GM19023 (cell line): ENCODE measurements around the gene PHRF1.

Experiments used
- ATAC-seq: cut with Tn5 transposase; IDR thresholded peaks from one replicate; pipeline ENCODE4 v1.9.1; 2021; ENCODE audit warnings: mild to moderate bottlenecking, moderate library complexity; ENCODE audit not compliant: unreplicated experiment

Gene PHRF1

GRCh38 chr11:593347-593746 lies 17.1 kb downstream of the PHRF1 start:
- ATAC-seq = no peak

DNA sequence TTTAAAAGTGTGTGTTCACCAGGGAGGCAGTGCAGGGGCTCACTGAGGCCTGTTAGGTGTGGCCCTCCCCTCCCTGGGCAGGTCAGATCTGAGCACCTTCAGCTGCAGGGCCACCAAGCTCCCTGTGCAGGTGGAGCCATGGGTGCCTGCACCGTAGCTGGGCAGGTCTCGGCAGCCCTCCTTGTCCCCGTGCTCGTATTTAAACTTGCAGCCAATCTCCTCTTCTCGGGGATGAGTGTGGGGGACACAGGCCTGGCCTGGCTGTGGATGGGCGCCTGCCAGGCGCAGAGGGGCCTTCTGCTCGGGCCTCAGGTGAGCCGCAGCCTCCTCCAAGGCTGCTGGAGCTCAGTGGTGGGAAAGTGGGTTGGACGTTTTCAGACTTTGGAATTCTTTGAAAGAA lies 19.1 kb downstream of the PHRF1 start:
- ATAC-seq = no peak

DNA sequence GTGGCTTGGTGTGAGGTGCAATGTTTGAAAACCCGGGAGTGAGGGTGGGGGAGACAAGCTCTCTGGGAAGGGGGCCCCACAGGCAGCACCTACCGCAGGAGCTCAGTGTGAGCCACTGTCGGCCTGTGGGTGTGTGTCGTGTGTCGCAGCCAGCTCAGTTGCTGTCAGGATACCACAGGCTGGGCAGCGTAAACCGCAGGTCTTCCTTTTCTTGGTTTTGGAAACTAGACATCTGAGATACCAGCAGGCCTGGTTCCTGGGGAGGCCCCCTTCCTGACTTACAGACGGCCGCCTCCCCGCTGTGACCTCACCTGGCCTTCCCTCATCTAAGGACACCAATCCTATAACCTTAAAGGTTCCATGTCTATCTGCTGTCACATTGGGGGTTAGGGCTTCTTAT lies 20.1 kb downstream of the PHRF1 start:
- no peak for ATAC-seq

- no peak for ATAC-seq
Measured at GRCh38 chr11:597166-597725, 21.0 kb downstream of the PHRF1 start.

GRCh38 chr11:598005-598680 lies 21.9 kb downstream of the PHRF1 start:
- ATAC-seq = no peak

- no peak for ATAC-seq
Measured at GRCh38 chr11:601573-602245, 25.4 kb downstream of the PHRF1 start.

DNA sequence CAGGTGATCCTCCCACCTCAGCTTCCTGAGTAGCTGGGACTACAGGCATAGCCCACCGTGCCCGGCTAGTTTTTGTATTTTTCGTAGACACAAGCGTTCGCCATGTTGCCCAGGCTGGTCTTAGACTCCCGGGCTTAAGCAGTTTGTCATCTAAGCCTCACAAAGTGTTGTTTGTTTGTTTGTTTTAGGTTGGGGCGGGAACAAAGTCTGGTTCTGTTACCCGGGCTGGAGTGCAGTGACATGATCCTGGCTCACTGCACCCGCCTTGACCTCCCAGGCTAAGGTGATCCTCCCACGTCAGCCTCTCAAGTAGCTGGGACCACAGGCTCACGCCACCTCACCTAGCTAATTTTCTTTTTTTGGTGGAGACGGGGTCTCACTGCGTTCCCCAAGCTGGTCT lies 26.9 kb downstream of the PHRF1 start:
- ATAC-seq = no peak

DNA sequence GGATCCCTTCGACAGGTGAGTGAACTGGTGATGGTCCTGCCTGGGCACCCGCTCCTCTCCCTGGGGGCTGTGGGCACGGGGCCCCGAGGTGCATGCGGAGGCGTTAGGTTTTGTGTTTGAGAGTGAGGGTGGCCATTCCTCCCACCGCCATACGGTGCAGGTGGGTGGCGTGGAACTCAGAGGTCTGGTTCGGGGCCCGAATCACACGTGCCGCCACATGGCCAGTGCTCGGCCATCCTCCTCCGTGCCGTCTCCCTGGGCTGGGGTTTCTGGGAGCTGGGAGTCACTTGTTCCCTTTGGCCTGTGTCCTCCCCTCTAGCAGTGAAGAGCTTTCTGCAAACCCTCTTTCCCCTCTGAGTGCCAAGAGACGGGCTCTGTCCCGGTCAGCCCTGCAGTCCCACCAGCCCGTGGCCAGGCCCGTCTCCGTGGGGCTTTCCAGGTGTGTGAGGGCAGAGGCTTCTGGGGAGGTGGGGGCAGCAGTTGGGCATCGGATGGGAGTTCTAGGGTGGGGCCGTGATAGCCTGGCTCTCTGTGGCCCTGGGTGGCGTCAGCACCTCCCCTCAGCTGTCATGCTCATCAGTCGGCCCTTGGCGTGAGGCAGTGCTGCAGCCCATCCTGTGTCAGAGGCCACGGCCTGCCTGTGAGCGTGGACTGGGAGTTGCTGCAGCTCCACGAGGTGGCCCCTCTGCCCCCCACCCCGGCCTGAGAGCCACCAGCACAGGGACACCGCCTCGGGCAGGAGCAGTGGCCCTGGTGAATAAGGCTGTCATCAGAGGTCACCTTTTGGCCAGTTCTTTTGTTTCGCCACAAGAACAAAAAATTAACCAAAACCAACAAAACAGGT lies 29.2 kb downstream of the PHRF1 start:
- ATAC-seq = no peak

DNA sequence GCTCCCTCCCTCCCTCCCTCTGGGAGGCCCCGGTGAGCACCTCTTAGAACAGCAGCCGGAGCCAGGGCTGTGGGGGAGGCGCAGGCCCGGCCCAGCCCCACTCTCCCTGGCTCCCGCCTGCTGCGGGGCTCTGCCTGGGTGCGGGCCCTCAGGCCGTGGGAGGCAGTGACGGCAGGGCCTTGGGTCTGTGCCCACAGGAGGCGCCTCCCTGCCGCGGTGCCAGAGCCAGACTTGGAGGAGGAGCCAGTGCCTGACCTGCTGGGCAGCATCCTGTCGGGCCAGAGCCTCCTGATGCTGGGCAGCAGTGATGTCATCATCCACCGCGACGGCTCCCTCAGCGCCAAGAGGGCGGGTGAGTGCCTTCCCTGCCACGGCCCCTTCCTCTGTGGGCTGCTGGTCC lies 30.0 kb downstream of the PHRF1 start:
- no peak for ATAC-seq

DNA sequence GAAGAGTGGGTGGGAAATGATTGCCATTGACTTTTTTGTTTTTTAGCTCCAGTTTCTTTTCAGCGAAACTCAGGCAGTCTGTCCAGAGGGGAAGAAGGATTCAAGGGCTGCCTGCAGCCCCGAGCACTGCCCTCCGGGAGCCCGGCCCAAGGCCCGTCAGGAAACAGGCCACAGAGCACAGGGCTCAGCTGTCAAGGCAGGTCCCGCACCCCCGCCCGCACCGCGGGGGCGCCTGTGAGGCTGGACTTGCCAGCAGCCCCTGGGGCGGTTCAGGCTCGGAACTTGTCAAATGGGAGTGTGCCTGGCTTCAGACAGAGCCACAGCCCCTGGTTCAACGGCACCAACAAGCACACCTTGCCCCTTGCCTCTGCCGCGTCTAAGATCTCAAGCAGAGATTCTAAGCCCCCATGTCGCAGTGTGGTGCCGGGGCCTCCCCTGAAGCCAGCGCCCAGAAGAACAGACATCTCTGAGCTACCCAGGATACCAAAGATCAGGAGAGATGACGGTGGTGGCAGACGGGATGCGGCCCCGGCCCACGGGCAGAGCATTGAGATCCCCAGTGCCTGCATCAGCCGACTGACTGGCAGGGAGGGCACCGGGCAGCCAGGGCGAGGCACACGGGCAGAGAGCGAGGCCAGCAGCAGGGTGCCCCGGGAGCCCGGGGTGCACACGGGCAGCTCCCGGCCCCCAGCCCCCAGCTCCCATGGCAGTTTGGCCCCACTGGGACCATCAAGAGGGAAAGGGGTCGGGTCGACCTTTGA lies 30.9 kb downstream of the PHRF1 start:
- ATAC-seq = no peak

GRCh38 chr11:607971-608659 lies 31.8 kb downstream of the PHRF1 start:
- no peak for ATAC-seq

DNA sequence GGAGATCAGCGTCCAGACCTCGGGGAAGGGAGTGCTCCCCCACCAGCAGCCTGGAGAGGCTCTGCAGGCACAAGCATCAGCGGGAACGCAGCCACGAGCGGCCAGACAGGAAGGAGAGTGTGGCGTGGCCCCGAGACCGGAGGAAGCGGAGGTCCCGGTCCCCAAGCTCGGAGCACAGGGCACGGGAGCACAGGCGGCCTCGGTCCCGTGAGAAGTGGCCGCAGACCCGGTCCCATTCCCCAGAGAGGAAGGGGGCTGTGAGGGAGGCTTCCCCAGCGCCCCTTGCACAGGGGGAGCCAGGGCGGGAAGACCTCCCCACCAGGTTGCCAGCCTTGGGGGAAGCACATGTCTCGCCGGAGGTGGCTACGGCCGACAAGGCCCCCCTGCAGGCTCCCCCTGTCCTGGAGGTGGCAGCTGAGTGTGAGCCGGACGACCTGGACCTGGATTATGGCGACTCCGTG lies 32.6 kb downstream of the PHRF1 start:
- no peak for ATAC-seq

- no peak for ATAC-seq
Measured at GRCh38 chr11:609341-609811, 33.1 kb downstream of the PHRF1 start.

GRCh38 chr11:610146-610801 lies 34.0 kb downstream of the PHRF1 start:
- no peak for ATAC-seq

DNA sequence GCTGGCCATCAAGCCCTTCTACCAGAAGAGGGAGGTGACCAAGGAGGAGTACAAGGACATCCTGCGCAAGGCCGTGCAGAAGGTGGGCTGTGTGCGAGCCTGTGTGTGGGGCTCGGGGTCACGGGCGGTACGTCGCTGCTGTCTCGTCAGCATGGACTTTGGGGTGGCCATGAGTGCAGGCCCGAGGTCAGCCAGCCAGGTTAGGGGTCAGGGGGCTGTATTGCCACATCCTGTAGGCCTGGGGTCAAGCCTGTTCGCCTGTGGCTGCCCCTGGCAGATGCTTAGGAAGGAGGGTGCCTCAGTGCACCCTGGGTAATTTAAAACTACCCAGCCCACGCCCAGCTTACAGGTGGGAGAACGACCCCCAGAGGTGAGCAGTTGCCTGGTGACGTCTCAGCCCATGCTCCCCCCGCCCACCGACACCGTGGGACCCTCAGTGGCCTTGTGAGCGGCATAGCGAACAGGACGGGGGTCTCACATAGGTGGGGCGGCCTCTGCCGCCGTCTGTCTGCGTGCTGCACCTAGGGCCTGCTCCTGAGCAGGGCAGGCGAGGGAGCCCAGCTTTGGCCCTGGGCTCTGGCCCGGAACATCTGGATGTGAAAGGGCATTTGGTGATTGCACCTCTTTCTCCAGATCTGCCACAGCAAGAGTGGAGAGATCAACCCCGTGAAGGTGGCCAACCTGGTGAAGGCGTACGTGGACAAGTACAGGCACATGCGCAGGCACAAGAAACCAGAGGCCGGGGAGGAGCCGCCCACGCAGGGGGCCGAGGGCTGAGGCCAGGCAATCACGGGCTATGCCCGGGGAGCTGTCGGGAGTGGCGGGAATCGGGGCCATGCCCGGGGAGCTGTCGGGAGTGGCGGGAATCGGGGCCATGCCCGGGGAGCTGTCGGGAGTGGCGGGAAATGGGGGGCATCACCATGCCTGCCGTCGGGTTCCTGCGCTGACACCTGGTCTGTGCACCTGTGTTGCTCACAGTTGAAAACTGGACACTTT lies 35.0 kb downstream of the PHRF1 start:
- no peak for ATAC-seq

- no peak for ATAC-seq
Measured at GRCh38 chr11:612201-612960, 36.1 kb downstream of the PHRF1 start.

- ATAC-seq = no peak
Measured at GRCh38 chr11:612961-613300, 36.7 kb downstream of the PHRF1 start.
